Cardiac muscle cell (in vitro differentiated cells and primary cell): ENCODE results near the gene VKORC1. TPM values are rescaled to one million over a fixed set of nuclear protein-coding genes. Genes with fewer than 3 reads are reported as not detected.

Experiments
- DNase-seq, 2 donors: peaks; one replicate each; pipeline versions ENCODE4 v3.0.0 to v3.0.0-alpha.2; 2010 to 2017; ENCODE audit warnings: low read depth in 1 of 2, low spot score in 1 of 2
- H3K27ac ChIP-seq: fragments of 200-600 bp; sonication (generic); 2 replicates; pipeline ENCODE4 v1.5.1; 2016
- H3K27me3 ChIP-seq: fragments of 200-600 bp; sonication (generic); 2 replicates; pipeline ENCODE4 v1.6.0; 2016; ENCODE audit warnings: control low read depth
- H3K36me3 ChIP-seq: fragments of 200-600 bp; sonication (generic); 2 replicates; pipeline ENCODE4 v1.5.1; 2016; ENCODE audit warnings: control low read depth
- H3K4me1 ChIP-seq: fragments of 200-600 bp; sonication (generic); 2 replicates; pipeline ENCODE4 v1.8.1; 2017; ENCODE audit warnings: low read depth, mild to moderate bottlenecking, mixed run types
- H3K4me3 ChIP-seq: fragments of 200-600 bp; sonication (generic); 2 replicates; pipeline ENCODE4 v1.5.1; 2016; ENCODE audit warnings: mild to moderate bottlenecking
- H3K9me3 ChIP-seq: fragments of 200-600 bp; sonication (generic); 2 replicates; pipeline ENCODE4 v1.5.1; 2017; ENCODE audit warnings: low read depth, mild to moderate bottlenecking, control low read depth
- polyA plus RNA-seq: library from polyadenylated mRNA; unstranded; fragments of >200 nt; fragmentation: Nextera tagmentation; extraction: Ambion mirVana; gene quantifications from 2 replicates; pipeline ENCODE4 v1.2.1, GENCODE V29; 2016
- total RNA-seq: library from RNA; depleted of rRNA; stranded (reverse); fragments of >200 nt; gene quantifications from 2 replicates; pipeline ENCODE4 v1.2.3, GENCODE V29; 2016
- TF ChIP-seq, protein P1 (sequence below): IDR thresholded peaks from 2 replicates; pipeline ENCODE4 v1.5.1; 2012; ENCODE audit warnings: low read depth, mild to moderate bottlenecking, low read length

VKORC1 gene
- total and polyA plus RNA-seq, 2 experiments from 2014 or later: 146 to 161 TPM

DNA sequence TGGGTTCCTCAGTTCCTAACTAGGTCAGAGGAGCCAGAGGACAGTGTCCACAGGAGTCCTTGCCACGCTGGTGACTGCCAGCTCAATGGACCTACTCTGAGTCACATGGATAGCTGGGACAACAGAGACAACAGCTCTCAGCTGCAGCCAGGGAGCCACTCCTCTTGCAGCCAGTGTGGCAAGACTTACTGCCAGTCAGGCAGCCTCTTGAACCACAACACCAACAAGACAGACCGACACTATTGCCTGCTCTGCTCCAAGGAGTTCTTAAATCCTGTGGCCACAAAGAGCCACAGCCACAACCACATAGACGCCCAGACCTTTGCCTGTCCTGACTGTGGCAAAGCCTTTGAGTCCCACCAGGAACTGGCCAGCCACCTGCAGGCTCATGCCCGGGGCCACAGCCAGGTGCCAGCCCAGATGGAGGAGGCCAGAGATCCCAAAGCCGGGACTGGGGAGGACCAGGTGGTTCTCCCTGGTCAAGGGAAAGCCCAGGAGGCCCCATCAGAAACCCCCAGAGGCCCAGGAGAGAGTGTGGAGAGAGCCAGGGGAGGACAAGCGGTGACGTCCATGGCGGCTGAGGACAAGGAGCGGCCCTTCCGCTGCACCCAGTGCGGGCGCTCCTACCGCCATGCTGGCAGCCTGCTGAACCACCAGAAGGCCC, 13.7 kb downstream of the VKORC1 start:
- no peak for DNase-seq
- H3K36me3 ChIP-seq: peaks cover 25% of the 10 kb centered on the region
- H3K4me1 ChIP-seq: no peaks in the 10 kb centered on the region
- H3K27ac ChIP-seq: no peak overlapping the region
- H3K9me3 ChIP-seq: no peaks in the 10 kb centered on the region
- TF ChIP-seq, protein P1, sequence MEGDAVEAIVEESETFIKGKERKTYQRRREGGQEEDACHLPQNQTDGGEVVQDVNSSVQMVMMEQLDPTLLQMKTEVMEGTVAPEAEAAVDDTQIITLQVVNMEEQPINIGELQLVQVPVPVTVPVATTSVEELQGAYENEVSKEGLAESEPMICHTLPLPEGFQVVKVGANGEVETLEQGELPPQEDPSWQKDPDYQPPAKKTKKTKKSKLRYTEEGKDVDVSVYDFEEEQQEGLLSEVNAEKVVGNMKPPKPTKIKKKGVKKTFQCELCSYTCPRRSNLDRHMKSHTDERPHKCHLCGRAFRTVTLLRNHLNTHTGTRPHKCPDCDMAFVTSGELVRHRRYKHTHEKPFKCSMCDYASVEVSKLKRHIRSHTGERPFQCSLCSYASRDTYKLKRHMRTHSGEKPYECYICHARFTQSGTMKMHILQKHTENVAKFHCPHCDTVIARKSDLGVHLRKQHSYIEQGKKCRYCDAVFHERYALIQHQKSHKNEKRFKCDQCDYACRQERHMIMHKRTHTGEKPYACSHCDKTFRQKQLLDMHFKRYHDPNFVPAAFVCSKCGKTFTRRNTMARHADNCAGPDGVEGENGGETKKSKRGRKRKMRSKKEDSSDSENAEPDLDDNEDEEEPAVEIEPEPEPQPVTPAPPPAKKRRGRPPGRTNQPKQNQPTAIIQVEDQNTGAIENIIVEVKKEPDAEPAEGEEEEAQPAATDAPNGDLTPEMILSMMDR: no peak
- no peak overlapping the region for H3K4me3 ChIP-seq
- H3K27me3 ChIP-seq: no peaks in the 10 kb centered on the region

DNA sequence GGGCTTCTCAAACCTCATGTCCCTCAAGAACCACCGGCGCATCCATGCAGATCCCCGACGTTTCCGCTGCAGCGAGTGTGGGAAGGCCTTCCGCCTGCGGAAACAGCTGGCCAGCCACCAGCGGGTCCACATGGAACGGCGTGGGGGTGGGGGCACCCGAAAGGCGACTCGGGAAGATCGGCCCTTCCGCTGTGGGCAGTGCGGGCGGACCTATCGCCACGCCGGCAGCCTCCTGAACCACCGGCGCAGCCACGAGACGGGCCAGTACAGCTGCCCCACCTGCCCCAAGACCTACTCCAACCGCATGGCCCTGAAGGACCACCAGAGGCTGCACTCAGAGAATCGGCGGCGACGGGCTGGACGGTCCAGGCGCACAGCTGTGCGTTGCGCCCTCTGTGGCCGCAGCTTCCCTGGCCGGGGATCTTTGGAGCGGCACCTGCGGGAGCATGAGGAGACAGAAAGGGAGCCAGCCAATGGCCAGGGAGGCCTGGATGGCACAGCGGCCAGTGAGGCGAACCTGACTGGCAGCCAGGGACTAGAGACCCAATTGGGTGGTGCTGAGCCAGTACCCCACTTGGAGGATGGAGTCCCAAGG, 14.5 kb downstream of the VKORC1 start:
- Histone ChIP-seq H3K27me3 (no peaks in the 10 kb centered on the region), H3K4me1 (no peaks in the 10 kb centered on the region), H3K9me3 (no peaks in the 10 kb centered on the region), H3K4me3 (no peak overlapping the region), H3K36me3 (peaks cover 25% of the 10 kb centered on the region), H3K27ac (no peak overlapping the region)
- no peak for DNase-seq
- TF ChIP-seq, protein P1: no peak

DNA sequence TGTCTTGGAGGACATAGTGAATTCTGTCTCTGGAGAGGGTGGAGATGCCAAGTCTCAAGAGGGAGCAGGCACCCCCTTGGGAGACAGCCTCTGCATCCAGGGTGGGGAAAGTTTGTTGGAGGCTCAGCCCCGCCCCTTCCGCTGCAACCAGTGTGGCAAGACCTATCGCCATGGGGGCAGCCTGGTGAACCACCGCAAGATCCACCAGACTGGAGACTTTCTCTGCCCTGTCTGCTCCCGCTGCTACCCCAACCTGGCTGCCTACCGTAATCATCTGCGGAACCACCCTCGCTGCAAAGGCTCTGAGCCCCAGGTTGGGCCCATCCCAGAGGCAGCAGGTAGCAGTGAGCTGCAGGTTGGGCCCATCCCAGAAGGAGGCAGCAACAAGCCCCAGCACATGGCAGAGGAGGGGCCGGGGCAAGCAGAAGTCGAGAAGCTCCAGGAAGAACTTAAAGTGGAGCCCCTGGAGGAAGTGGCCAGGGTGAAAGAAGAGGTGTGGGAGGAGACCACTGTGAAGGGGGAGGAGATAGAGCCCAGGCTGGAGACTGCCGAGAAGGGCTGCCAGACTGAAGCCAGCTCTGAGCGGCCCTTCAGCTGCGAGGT, 15.2 kb downstream of the VKORC1 start:
- no peaks in the 10 kb centered on the region for H3K4me1 ChIP-seq
- TF ChIP-seq, protein P1: no peak
- peaks cover 25% of the 10 kb centered on the region for H3K36me3 ChIP-seq
- no peak overlapping the region for H3K4me3 ChIP-seq
- no peaks in the 10 kb centered on the region for H3K9me3 ChIP-seq
- H3K27ac ChIP-seq: no peak overlapping the region
- H3K27me3 ChIP-seq: no peaks in the 10 kb centered on the region
- DNase-seq: no peak

DNA sequence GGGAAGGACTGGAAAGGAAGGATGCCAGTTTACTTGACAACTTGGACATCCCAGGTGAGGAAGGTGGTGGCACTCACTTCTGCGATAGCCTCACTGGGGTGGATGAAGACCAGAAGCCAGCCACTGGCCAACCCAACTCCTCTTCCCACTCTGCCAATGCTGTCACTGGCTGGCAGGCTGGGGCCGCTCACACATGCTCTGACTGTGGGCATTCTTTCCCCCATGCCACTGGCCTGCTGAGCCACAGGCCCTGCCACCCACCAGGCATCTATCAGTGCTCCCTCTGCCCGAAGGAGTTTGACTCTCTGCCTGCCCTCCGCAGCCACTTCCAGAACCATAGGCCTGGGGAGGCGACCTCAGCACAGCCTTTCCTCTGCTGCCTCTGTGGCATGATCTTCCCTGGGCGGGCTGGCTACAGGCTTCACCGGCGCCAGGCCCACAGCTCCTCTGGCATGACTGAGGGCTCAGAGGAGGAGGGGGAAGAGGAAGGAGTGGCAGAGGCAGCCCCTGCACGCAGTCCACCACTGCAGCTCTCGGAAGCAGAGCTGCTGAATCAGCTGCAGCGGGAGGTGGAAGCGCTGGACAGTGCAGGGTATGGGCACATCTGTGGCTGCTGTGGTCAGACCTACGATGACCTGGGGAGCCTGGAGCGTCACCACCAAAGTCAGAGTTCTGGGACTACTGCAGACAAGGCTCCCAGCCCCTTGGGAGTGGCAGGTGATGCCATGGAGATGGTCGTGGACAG, 15.8 kb downstream of the VKORC1 start:
- no peaks in the 10 kb centered on the region for H3K27me3 ChIP-seq
- H3K36me3 ChIP-seq: peaks cover 25% of the 10 kb centered on the region
- H3K4me1 ChIP-seq: no peaks in the 10 kb centered on the region
- no peaks in the 10 kb centered on the region for H3K9me3 ChIP-seq
- no peak overlapping the region for H3K4me3 ChIP-seq
- no peak overlapping the region for H3K27ac ChIP-seq
- TF ChIP-seq, protein P1: no peak
- DNase-seq: no peak

DNA sequence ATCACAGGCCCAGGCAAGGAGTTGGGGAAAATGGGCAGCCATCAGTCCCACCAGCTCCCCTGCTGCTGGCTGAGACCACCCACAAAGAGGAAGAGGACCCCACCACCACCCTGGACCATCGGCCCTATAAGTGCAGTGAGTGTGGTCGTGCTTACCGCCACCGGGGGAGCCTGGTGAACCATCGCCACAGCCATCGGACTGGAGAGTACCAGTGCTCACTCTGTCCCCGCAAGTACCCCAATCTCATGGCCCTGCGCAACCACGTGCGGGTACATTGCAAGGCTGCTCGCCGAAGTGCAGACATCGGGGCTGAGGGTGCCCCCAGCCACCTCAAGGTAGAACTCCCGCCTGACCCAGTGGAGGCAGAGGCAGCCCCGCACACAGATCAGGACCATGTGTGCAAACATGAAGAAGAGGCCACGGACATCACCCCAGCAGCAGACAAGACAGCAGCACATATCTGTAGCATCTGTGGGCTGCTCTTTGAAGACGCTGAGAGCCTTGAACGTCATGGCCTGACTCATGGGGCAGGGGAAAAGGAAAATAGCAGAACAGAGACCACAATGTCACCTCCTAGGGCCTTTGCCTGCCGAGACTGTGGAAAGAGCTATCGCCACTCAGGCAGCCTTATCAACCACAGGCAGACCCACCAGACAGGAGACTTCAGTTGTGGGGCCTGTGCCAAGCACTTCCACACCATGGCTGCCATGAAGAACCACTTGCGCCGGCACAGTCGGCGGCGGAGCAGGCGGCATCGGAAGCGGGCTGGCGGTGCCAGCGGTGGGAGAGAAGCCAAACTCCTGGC, 16.8 kb downstream of the VKORC1 start:
- DNase-seq: no peak
- peaks cover 25% of the 10 kb centered on the region for H3K36me3 ChIP-seq
- no peaks in the 10 kb centered on the region for H3K9me3 ChIP-seq
- no peaks in the 10 kb centered on the region for H3K4me1 ChIP-seq
- no peak overlapping the region for H3K4me3 ChIP-seq
- TF ChIP-seq, protein P1: no peak
- no peaks in the 10 kb centered on the region for H3K27me3 ChIP-seq
- no peak overlapping the region for H3K27ac ChIP-seq
